GM10248 (cell line): ENCODE results near the gene LHFPL6.

ENCODE experiments used
- CTCF ChIA-PET: fragments of 300-600 bp; sonication (Branson Sonifier 250); formaldehyde crosslinking; extraction: SDS; loops from one replicate; lab custom pipeline; 2021; ENCODE audit warnings: antibody characterized with exemption; lab: Yijun Ruan, JAX
- POLR2A ChIA-PET: fragments of 350-650 bp; sonication (Branson Sonifier 250); formaldehyde crosslinking; extraction: SDS; loops from one replicate; lab custom pipeline; 2020; ENCODE audit warnings: antibody characterized with exemption; lab: Yijun Ruan, JAX
- DNase-seq: peaks from one replicate; pipeline ENCODE4 v3.0.0; 2012; ENCODE audit errors: extremely low spot score
- TF ChIP-seq, protein P1 (sequence below): IDR thresholded peaks from 2 replicates; pipeline ENCODE4 v1.5.1; 2012; ENCODE audit warnings: mild to moderate bottlenecking, low read depth; ENCODE audit errors: extremely low read depth, missing control alignments, control extremely low read depth

LHFPL6 gene

DNA sequence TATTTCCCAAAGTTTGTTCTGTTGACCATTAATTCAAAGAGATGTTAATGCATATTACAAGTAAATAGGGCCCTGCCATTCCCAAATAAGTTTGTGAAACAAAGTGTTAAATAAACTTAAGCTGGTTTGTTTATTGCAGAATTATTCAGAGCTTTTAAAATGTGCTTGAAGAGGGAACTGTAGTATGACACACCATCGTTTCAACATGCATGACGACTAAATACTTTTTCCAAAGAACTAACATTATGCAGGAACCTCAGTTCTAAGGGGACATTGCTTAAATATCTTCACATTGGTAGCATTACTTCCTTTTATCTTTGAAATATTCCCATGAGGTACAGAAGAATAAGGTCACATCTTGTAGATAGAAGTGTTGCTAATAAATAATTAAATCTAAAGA lies 14.6 kb downstream of the LHFPL6 start:
- no peak for DNase-seq
- ChIA-PET CTCF (interaction anchor here (0.7 to 1.4 kb wide), 3 partner anchors 14 to 537 kb away, joined by 3 to 4 read pairs (median 3); partner anchors contain the start of gene LHFPL6), POLR2A (no interaction called here)
- TF ChIP-seq, protein P1, sequence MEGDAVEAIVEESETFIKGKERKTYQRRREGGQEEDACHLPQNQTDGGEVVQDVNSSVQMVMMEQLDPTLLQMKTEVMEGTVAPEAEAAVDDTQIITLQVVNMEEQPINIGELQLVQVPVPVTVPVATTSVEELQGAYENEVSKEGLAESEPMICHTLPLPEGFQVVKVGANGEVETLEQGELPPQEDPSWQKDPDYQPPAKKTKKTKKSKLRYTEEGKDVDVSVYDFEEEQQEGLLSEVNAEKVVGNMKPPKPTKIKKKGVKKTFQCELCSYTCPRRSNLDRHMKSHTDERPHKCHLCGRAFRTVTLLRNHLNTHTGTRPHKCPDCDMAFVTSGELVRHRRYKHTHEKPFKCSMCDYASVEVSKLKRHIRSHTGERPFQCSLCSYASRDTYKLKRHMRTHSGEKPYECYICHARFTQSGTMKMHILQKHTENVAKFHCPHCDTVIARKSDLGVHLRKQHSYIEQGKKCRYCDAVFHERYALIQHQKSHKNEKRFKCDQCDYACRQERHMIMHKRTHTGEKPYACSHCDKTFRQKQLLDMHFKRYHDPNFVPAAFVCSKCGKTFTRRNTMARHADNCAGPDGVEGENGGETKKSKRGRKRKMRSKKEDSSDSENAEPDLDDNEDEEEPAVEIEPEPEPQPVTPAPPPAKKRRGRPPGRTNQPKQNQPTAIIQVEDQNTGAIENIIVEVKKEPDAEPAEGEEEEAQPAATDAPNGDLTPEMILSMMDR = no peak

DNA sequence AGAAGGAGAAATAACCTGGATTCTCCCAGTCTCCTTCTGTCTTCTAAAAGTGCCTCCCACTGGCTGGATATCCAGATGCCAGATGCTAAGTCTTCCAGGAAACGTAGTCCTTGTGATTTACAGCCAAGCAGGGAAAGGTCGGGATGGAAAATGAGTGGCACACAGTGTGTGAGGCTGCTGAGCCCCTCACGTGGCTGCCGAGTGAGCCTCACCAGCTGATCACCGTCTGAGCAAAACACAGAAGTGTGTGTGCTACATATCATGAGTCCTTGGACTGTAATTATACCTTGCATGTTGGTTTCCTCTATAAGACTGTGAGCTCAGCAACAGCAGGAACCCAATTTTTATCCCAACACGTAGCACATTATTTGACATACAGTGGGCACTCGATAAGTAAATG lies 15.1 kb downstream of the LHFPL6 start:
- CTCF ChIA-PET = interaction anchor here (0.7 to 1.4 kb wide), 4 partner anchors 15 to 537 kb away, joined by 3 to 4 read pairs (median 3); partner anchors contain the start of gene LHFPL6
- POLR2A ChIA-PET = no interaction called here
- no peak for DNase-seq
- TF ChIP-seq, protein P1 = no peak

DNA sequence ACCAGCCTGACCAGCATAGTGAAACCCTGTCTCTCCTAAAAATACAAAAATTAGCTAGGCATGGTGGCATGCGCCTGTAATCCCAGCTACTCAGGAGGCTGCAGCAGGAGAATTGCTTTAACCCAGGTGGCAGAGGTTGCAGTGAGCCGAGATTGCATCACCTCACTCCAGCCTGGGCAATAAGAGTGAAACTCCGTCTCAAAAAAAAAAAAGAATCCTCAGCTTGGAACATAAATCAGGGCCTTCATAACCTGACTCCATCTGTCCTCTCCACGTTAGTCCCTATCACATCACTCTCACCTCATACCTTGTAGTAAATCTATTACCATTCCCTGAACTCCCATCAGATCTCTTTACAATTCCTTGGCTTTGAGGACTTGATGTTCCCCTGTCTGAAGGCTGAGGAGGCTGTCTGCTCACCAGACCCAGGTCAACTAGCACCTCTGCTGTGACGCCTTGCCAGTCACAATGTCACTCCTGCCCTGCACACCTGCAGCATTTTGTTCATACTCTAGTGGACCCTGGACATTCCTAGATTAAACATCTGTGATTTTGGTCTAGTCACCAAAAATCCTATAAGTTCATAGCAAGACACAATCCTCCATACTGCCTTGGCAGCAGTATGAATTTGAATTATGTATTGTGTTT lies 15.9 kb downstream of the LHFPL6 start:
- CTCF ChIA-PET = interaction anchor here (0.8 to 1.1 kb wide), 2 partner anchors 11 to 16 kb away, joined by 3 read pairs; no protein-coding TSS in a partner anchor
- POLR2A ChIA-PET = no interaction called here
- TF ChIP-seq, protein P1 = no peak
- no peak for DNase-seq

DNA sequence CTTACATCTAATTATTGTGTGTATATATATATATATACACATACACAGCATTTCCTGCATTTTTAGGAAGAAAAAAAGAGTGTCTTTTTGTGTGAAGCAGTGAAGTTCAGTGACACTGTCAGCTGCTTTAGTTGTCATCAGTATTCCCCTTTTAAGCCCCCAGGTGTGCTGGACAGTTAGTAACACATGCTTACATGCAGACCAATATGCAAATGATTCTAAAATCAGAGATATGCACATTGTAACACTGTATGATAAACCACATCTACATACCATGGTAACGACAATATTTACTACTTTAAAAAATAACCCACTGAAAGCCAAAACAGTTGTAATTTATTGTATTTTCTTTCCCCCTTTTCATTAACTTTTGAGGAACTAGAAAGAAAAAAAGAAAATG lies 16.8 kb downstream of the LHFPL6 start:
- POLR2A ChIA-PET = no interaction called here
- DNase-seq = no peak
- CTCF ChIA-PET = interaction anchor here (1.6 kb wide), 1 partner anchor 27 kb away, joined by 4 read pairs; no protein-coding TSS in a partner anchor
- TF ChIP-seq, protein P1 = no peak

DNA sequence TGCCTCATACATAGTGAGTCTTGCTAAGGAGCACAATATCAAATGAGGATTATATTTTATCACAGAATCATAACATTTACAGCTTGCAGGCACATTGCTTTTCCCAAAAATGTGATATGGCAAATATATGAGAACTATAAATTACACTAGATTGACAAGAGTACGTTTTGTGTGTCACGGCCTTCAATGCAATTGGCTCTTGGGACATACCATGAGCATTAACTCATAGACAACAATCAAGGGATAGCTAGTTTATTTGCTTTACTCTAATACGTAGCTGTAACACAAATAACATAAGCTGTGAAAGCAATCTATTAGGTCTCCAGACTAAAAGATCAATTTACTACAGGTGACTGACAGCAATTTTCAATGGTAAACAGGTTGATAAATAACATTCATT lies 17.8 kb downstream of the LHFPL6 start:
- DNase-seq = no peak
- CTCF ChIA-PET = interaction anchor here (0.7 to 1.7 kb wide), 3 partner anchors 21 to 31 kb away, joined by 3 to 7 read pairs (median 4); no protein-coding TSS in a partner anchor
- POLR2A ChIA-PET = no interaction called here
- TF ChIP-seq, protein P1 = no peak

DNA sequence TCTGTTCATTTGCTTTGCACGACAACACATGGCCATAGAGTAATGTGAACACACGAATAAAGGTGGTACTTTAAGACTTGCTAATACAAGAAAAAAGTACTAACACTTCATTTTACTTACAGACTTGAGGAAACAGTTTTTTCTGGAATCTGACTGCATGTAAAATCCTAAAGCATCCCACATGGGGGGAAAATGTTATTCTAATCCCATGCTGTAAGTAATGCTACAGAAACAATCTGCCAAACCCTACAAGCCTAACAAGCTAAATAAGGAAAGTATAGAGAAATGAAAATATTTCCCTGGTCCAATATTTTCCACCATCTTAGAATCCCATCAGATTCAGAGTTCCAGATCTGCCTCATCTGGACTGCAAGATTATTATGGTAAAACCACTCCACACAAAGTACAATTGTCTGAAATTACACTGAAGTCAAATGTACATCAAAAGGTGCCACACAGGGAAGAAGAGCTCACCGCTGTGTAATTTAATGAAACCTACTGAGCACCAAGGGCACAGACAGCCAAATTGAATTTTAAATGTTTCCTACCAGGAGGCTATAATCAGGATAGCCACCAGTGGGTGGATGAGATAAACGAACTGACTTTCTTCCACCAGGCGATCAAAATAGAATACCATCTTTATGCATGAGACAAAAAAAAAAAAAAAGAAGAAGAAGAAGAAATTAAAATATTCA lies 22.0 kb downstream of the LHFPL6 start:
- TF ChIP-seq, protein P1 = no peak
- DNase-seq = no peak
- POLR2A ChIA-PET = no interaction called here
- CTCF ChIA-PET = interaction anchor here (1.1 to 1.2 kb wide), 2 partner anchors 26 to 35 kb away, joined by 3 to 4 read pairs; no protein-coding TSS in a partner anchor
